CD4-positive, alpha-beta T cell treated with Interleukin-4 for 4 hours (primary cell): Measurements from ENCODE around the gene SMG5.

Experiments
- DNase-seq: peaks from one replicate; pipeline ENCODE4 v3.0.0-alpha.2; 2020

The SMG5 gene

DNA sequence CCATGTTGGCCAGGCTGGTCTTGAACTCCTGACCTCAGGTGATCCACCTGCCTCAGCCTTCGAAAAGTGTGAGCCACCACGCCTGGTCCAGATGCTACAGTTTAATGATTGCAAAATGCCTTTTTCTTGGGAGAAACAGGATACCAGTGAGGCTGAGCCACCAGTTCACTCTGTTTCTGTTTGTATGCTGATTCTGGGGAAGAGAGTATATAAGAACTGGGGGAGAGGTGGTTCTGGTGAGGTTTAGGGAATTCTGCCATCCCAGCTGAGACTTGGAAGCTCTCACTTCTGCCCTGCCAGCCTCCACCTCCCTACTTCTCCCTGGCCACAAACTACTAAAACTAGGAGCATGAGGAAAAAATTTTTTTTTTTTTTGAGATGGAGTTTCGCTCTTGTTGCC, 77.9 kb downstream of the SMG5 start:
- DNase-seq = no peak

DNA sequence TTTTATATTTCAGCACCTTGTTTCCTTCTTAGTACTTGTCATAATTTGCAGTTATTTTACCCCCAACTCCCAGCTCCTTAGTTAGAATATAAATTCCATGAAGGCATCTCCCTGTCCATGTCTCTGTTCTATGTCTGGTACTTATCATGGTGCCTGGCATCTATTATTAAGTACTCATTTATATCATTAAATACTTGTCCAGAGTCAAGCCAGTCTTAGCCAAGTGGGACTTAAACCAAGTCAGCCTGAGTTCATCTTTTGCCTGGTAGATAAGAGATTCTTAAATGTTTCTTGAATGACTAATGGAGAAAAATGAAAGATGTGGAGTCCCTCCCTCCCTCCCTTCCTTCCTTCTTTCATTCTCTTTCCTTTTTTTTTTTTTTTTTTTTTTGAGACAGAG, 79.3 kb downstream of the SMG5 start:
- no peak for DNase-seq

DNA sequence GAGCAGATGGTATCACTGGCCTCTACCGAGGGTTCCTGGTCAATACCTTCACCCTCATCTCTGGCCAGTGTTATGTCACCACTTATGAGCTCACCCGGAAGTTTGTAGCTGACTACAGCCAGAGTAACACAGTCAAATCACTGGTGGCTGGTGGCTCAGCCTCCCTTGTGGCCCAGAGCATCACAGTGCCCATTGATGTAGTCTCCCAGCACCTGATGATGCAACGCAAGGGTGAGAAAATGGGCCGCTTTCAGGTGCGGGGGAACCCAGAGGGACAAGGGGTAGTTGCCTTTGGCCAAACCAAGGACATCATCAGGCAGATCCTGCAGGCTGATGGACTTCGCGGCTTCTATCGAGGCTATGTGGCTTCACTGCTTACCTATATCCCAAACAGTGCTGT, 82.6 kb downstream of the SMG5 start:
- DNase-seq = no peak
